ENCODE results near the gene AGBL4. TPM values are rescaled to one million over a fixed set of nuclear protein-coding genes. Genes with fewer than 3 reads are reported as not detected.

Gene AGBL4
- total RNA-seq, 6 experiments from 2014 or later = not detected

GRCh38 chr1:48996311-48996710, 1027.4 kb downstream of the AGBL4 start:
- Mint-ChIP-seq H3K27ac (no peak overlapping the region), H3K9me3 (peaks cover 36% of the 10 kb centered on the region), H3K36me3 (ENCODE audit: low read depth) (no peaks in the 10 kb centered on the region), H3K4me3 (no peak overlapping the region), H3K4me1 (ENCODE audit: low read depth) (no peaks in the 10 kb centered on the region), H3K27me3 (ENCODE audit: insufficient read depth) (no peaks in the 10 kb centered on the region)
- TF ChIP-seq CTCF (IDR thresholded peaks at IDR 0.05) = no peak
- no peak for DNase-seq

GRCh38 chr1:48988633-48989197, 1035.0 kb downstream of the AGBL4 start:
- Mint-ChIP-seq H3K36me3 (ENCODE audit: low read depth) (no peaks in the 10 kb centered on the region), H3K27ac (no peak overlapping the region), H3K4me1 (ENCODE audit: low read depth) (no peaks in the 10 kb centered on the region), H3K9me3 (peaks cover 49% of the 10 kb centered on the region), H3K27me3 (ENCODE audit: insufficient read depth) (no peaks in the 10 kb centered on the region), H3K4me3 (no peak overlapping the region)
- no peak for TF ChIP-seq CTCF (IDR thresholded peaks at IDR 0.05)
- no peak for DNase-seq

- no peak overlapping the region for H3K4me3 Mint-ChIP-seq
- H3K9me3 Mint-ChIP-seq = peaks cover 35% of the 10 kb centered on the region
- H3K36me3 Mint-ChIP-seq (ENCODE audit: low read depth) = no peaks in the 10 kb centered on the region
- TF ChIP-seq CTCF (IDR thresholded peaks at IDR 0.05) = no peak
- DNase-seq = no peak
- no peaks in the 10 kb centered on the region for H3K27me3 Mint-ChIP-seq (ENCODE audit: insufficient read depth)
- no peaks in the 10 kb centered on the region for H3K4me1 Mint-ChIP-seq (ENCODE audit: low read depth)
- H3K27ac Mint-ChIP-seq = no peak overlapping the region
These were observed 1043.8 kb downstream of the AGBL4 start for GRCh38 chr1:48979940-48980339.

GRCh38 chr1:48978413-48978812, 1045.3 kb downstream of the AGBL4 start:
- no peak for TF ChIP-seq CTCF (IDR thresholded peaks at IDR 0.05)
- Mint-ChIP-seq H3K4me3 (no peak overlapping the region), H3K9me3 (peaks cover 33% of the 10 kb centered on the region), H3K27me3 (ENCODE audit: insufficient read depth) (no peaks in the 10 kb centered on the region), H3K27ac (no peak overlapping the region), H3K4me1 (ENCODE audit: low read depth) (no peaks in the 10 kb centered on the region), H3K36me3 (ENCODE audit: low read depth) (no peaks in the 10 kb centered on the region)
- DNase-seq = no peak

DNA sequence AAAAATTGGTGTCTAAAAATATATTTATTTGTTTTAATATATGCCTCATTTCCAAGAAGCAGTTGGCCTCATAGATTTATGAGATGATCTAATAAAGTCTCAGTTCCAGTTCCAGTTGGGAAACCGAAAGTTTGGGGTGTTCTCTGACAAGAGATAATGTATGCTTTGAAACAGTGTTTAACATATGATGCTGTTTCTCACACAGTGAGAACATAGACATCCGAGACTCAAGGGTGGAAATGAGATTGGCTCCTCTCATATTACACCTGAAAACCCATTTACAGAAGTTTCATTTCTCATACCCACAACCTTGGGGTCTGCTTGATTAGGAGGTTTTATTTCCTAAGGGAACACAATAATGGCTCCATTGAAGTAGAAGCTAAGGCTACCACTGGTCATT, 1046.5 kb downstream of the AGBL4 start:
- TF ChIP-seq CTCF (IDR thresholded peaks at IDR 0.05) = no peak
- H3K36me3 Mint-ChIP-seq (ENCODE audit: low read depth) = no peaks in the 10 kb centered on the region
- H3K9me3 Mint-ChIP-seq = peaks cover 29% of the 10 kb centered on the region
- no peak overlapping the region for H3K4me3 Mint-ChIP-seq
- H3K4me1 Mint-ChIP-seq (ENCODE audit: low read depth) = no peaks in the 10 kb centered on the region
- no peaks in the 10 kb centered on the region for H3K27me3 Mint-ChIP-seq (ENCODE audit: insufficient read depth)
- H3K27ac Mint-ChIP-seq = no peak overlapping the region
- DNase-seq = no peak

- Mint-ChIP-seq H3K36me3 (ENCODE audit: low read depth) (no peaks in the 10 kb centered on the region), H3K27me3 (ENCODE audit: insufficient read depth) (no peaks in the 10 kb centered on the region; the same call in 1 of the 2 replicates), H3K9me3 (peaks cover 32% of the 10 kb centered on the region), H3K27ac (no peak overlapping the region), H3K4me3 (no peak overlapping the region), H3K4me1 (ENCODE audit: low read depth) (no peaks in the 10 kb centered on the region)
- TF ChIP-seq CTCF (IDR thresholded peaks at IDR 0.05) = no peak
- no peak for DNase-seq
These were observed 1053.8 kb downstream of the AGBL4 start for GRCh38 chr1:48969971-48970370.
